Measurements from ENCODE around the gene CDH26.

CDH26 gene

GRCh38 chr20:60046860-60047259 lies 88.6 kb downstream of the CDH26 start:
- DNase-seq (ENCODE audit: low read depth in 2 of 2): no peak

- no peak for DNase-seq (ENCODE audit: low read depth in 2 of 2)
These were observed 90.7 kb downstream of the CDH26 start for GRCh38 chr20:60048634-60049521.

GRCh38 chr20:60049601-60050000 lies 91.4 kb downstream of the CDH26 start:
- DNase-seq (ENCODE audit: low read depth in 2 of 2): no peak

- no peak for DNase-seq (ENCODE audit: low read depth in 2 of 2)
These were observed 92.1 kb downstream of the CDH26 start for GRCh38 chr20:60050193-60050947.

GRCh38 chr20:60051911-60052310 lies 93.7 kb downstream of the CDH26 start:
- DNase-seq (ENCODE audit: low read depth in 2 of 2): no peak

GRCh38 chr20:60052322-60052721 lies 94.1 kb downstream of the CDH26 start:
- DNase-seq (ENCODE audit: low read depth in 2 of 2): no peak

GRCh38 chr20:60053125-60053817 lies 95.0 kb downstream of the CDH26 start:
- DNase-seq (ENCODE audit: low read depth in 2 of 2): no peak

GRCh38 chr20:60053818-60054190 lies 95.6 kb downstream of the CDH26 start:
- no peak for DNase-seq (ENCODE audit: low read depth in 2 of 2)

- DNase-seq (ENCODE audit: low read depth in 2 of 2): no peak
These were observed 96.8 kb downstream of the CDH26 start for GRCh38 chr20:60054716-60055634.

GRCh38 chr20:60055740-60056139 lies 97.5 kb downstream of the CDH26 start:
- DNase-seq (ENCODE audit: low read depth in 2 of 2): peak in 1 of 2 donors; percentile 22

GRCh38 chr20:60056407-60057122 lies 98.3 kb downstream of the CDH26 start:
- DNase-seq (ENCODE audit: low read depth in 2 of 2): no peak

- peak; percentile 42 to 47 for DNase-seq (ENCODE audit: low read depth in 2 of 2)
These were observed 99.1 kb downstream of the CDH26 start for GRCh38 chr20:60057123-60057865.

GRCh38 chr20:60057866-60058807 lies 99.9 kb downstream of the CDH26 start:
- DNase-seq (ENCODE audit: low read depth in 2 of 2): peak in 1 of 2 donors; percentile 20

GRCh38 chr20:60058879-60059278 lies 100.7 kb downstream of the CDH26 start:
- DNase-seq (ENCODE audit: low read depth in 2 of 2): no peak

GRCh38 chr20:60060006-60060557 lies 101.9 kb downstream of the CDH26 start:
- DNase-seq (ENCODE audit: low read depth in 2 of 2): no peak

- DNase-seq (ENCODE audit: low read depth in 2 of 2): no peak
These were observed 102.4 kb downstream of the CDH26 start for GRCh38 chr20:60060593-60060992.

- no peak for DNase-seq (ENCODE audit: low read depth in 2 of 2)
These were observed 104.3 kb downstream of the CDH26 start for GRCh38 chr20:60062431-60063047.

GRCh38 chr20:60063048-60063451 lies 104.8 kb downstream of the CDH26 start:
- no peak for DNase-seq (ENCODE audit: low read depth in 2 of 2)
